ENCODE data around the gene RBM10. TPM values are rescaled to one million over a fixed set of nuclear protein-coding genes. Genes with fewer than 3 reads are reported as not detected.
A peak's percentile ranks its signal among the peaks of the same experiment; 100 is the strongest.

Gene RBM10, protein sequence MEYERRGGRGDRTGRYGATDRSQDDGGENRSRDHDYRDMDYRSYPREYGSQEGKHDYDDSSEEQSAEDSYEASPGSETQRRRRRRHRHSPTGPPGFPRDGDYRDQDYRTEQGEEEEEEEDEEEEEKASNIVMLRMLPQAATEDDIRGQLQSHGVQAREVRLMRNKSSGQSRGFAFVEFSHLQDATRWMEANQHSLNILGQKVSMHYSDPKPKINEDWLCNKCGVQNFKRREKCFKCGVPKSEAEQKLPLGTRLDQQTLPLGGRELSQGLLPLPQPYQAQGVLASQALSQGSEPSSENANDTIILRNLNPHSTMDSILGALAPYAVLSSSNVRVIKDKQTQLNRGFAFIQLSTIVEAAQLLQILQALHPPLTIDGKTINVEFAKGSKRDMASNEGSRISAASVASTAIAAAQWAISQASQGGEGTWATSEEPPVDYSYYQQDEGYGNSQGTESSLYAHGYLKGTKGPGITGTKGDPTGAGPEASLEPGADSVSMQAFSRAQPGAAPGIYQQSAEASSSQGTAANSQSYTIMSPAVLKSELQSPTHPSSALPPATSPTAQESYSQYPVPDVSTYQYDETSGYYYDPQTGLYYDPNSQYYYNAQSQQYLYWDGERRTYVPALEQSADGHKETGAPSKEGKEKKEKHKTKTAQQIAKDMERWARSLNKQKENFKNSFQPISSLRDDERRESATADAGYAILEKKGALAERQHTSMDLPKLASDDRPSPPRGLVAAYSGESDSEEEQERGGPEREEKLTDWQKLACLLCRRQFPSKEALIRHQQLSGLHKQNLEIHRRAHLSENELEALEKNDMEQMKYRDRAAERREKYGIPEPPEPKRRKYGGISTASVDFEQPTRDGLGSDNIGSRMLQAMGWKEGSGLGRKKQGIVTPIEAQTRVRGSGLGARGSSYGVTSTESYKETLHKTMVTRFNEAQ
- 75.3 and 88.8 TPM in 2 replicates for total RNA-seq (2014; rRNA removed; shearing (Covaris generic))

DNA sequence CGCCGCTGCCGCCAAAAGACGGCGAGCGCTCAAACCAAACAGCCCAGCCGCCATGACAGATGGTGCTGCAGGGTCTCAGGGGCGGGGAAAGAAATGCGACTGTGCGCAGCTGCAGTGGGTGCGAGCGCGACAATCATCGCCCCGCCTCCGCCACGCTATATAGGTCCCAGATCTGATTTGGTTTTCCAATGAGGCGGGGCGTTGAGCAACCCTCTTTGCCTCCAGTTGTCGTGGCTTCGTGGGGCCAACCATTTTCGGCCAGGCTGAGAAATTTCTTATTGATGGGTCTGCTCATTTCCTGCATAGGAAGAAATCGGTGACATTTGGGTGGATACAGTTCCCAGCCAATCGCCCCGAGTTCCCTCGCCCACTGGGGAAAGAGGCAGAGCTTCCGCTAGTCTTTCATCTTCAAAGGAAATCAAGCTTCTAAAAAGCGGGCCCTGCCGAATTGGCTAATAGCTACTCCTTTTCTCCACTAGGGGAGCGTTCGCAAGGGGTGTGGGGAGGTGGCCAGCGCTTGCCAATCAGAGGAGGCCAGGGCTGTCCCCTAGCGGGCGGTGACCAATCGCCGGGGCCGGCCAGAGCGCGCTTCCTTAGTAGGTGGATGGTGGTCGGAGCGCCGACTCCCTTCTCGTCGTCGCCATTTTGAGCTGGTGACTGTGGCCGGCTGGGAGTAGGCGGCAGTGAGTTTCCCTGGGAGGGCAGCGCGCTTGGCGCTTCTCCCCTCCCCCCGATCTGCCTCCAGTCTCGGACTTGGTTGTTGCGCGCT lies at the start of gene RBM10, which contains the start of gene NDUFB11:
Gene RBM10, plus strand, starts transcription at position 596 of the 769 bp plus-strand sequence. CDS start 2,261 bp downstream, outside the sequence.
Gene NDUFB11, minus strand, starts transcription at position 77 of the 769 bp plus-strand sequence. Its CDS starts 23 bp downstream, at position 54.

DNA sequence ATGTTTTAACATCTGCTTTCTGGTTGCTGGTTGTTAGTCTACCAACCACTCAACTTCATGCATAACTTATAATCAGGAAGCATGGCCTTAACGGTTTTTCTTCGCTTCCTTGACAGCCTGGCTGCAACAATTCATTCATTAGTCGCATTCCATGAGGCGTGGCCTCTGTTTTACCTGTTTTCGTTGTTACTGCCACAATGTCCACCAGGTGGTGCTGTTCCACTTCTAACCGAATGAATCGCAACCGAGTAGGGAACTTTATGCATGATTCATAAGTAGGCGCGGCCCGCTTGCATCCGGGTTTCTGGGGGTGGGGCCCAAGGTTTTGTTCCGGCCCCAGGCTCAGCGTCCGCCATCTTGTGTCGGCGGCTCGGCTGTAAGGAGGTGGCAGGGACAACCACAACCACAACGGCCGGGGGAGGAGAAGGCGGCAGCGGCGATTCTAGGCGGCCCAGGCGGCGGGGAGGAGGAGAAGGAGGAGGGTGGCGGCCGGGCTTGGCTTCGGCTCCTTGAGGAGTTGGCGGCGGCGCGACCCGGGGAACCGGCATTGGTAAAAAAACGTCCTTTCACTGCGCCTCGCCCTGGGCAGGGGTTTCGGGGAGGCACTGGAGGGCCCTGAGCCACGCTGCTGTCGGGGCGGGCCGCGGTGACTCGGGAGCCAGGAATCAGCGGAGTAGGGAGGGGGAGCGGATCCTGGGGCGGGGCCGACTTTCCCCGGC lies 48.6 kb downstream of the RBM10 start, which contains the start of gene UBA1:
Gene UBA1, plus strand, starts transcription at position 355 of the 719 bp plus-strand sequence. CDS start 4,974 bp downstream, outside the sequence.

DNA sequence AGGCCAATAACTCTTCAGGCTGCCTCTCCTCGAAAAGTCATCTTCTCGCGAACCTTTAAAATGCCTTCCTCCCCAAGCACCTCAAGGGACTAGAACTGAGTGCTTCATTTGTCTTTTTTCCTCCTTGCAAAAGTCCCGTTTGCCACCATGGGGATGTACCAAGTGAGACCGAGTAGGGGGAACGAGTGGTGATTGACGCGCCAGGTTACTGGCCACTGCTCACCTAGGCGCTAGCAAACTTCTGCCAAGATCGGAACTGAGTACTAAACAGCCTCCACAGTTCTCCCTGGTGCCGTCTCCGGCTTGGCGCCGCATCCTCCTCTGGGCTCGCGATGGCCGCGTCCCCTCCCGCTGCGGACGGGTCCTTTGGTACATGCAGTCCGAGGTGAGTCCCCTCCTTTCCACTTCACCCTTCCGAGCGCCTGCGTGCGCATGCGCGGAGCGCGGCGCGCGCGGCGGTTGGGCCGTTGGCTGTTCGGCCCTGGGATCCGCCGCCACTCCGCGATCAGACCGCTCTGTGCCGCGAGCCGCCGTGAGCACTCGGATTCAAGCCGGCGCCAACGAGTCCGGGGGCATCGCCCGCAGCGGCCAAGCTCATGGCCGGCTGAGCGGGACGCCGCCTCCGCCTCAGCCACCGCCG lies 73.4 kb downstream of the RBM10 start, which contains the start of gene CDK16:
Gene CDK16, plus strand, starts transcription at position 402 of the 640 bp plus-strand sequence. CDS start 4,877 bp downstream, outside the sequence.

DNA sequence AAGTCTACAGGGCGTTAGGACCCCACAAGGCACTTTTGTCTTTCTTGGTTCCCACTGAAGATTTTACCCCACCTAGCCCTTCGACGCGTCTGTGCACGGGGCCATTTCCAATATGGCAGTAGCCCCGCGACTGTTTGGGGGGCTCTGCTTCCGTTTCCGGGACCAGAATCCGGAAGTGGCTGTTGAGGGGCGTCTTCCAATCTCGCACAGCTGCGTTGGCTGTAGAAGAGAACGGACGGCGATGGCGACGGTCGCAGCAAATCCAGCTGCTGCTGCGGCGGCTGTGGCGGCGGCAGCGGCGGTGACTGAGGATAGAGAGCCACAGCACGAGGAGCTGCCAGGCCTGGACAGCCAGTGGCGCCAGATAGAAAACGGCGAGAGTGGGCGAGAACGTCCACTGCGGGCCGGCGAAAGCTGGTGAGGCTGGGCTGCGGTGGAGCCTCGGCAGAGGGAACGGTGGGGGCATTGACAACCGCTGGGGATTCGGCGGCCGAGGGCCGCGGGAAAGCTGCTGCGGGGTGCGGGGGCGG lies 87.8 kb downstream of the RBM10 start, which contains the start of gene USP11:
Gene USP11, plus strand, starts transcription at position 207 of the 530 bp plus-strand sequence. Its CDS starts 35 bp downstream, at position 242.

Small RNA genes within 50 kb of the gene (small RNA-seq; reads per million reads assigned to genes)
- gene RNU12-2P: 5.4 reads per million, percentile 85 among the genes with 10 or more reads in this experiment

Other genes with a start within 250 kb of the RBM10 start
- gene JADE3, start 232.8 kb upstream of the RBM10 start, total RNA-seq (2014; rRNA removed; shearing (Covaris generic)): 3.7 and 4.9 TPM in 2 replicates
- gene RGN, start 66.8 kb upstream of the RBM10 start, total RNA-seq (2014; rRNA removed; shearing (Covaris generic)): 0.19 TPM in 1 of 2 replicates, not detected in the other
- 140 and 160 TPM in 2 replicates for gene NDUFB11, start 519 bp upstream of the RBM10 start, total RNA-seq (2014; rRNA removed; shearing (Covaris generic))
- gene UBA1, start 48.6 kb downstream of the RBM10 start, total RNA-seq (2014; rRNA removed; shearing (Covaris generic)): 193 and 219 TPM in 2 replicates
- 110 and 128 TPM in 2 replicates for gene CDK16, start 73.5 kb downstream of the RBM10 start, total RNA-seq (2014; rRNA removed; shearing (Covaris generic))
- gene USP11, start 87.8 kb downstream of the RBM10 start, total RNA-seq (2014; rRNA removed; shearing (Covaris generic)): 73.3 and 80.0 TPM in 2 replicates
- gene ZNF157, start 225.4 kb downstream of the RBM10 start, total RNA-seq (2014; rRNA removed; shearing (Covaris generic)): 0.04 and 0.11 TPM in 2 replicates

Data from A375 (cell line).